ENCODE results near the gene TIMP2.
"Not testable (repeated sequence)": the region's sequence is repeated elsewhere in the genome, so short reads cannot be mapped to it uniquely, and the experiment has no call there.

Gene TIMP2

GRCh38 chr17:78965491-78965924, 40.3 kb upstream of the TIMP2 start:
- DNase-seq (ENCODE audit: insufficient read length) (no peak), FAIRE-seq (no peak)
- TF ChIP-seq POLR2AphosphoS5 (IDR thresholded peaks at IDR 0.05; ENCODE audit: low read depth, low read length) (no peak), POLR2A (IDR thresholded peaks at IDR 0.05; ENCODE audit: low read depth, low read length) (no peak), TAF1 (IDR thresholded peaks at IDR 0.05; ENCODE audit: borderline replicate concordance, low read depth, low read length) (no peak)

GRCh38 chr17:78963378-78963777, 38.2 kb upstream of the TIMP2 start:
- TF ChIP-seq POLR2A (IDR thresholded peaks at IDR 0.05; ENCODE audit: low read depth, low read length) = no peak
- no peak for TF ChIP-seq POLR2AphosphoS5 (IDR thresholded peaks at IDR 0.05; ENCODE audit: low read depth, low read length)
- FAIRE-seq = no peak

GRCh38 chr17:78962984-78963348, 37.8 kb upstream of the TIMP2 start:
- DNase-seq (ENCODE audit: insufficient read length); FAIRE-seq: not testable (repeated sequence)

More at GRCh38 chr17:78963378-78963777, 38.2 kb upstream of the TIMP2 start:
- no peak for DNase-seq (ENCODE audit: insufficient read length)

GRCh38 chr17:78962345-78962983, 37.3 kb upstream of the TIMP2 start:
- no peak for DNase-seq (ENCODE audit: insufficient read length)
- TF ChIP-seq POLR2AphosphoS5 (IDR thresholded peaks at IDR 0.05; ENCODE audit: low read depth, low read length) (no peak), TAF1 (IDR thresholded peaks at IDR 0.05; ENCODE audit: borderline replicate concordance, low read depth, low read length) (no peak), POLR2A (IDR thresholded peaks at IDR 0.05; ENCODE audit: low read depth, low read length) (no peak)
- FAIRE-seq = no peak

- no peak for DNase-seq (ENCODE audit: insufficient read length)
- no peak for FAIRE-seq
- no peak for TF ChIP-seq TAF1 (IDR thresholded peaks at IDR 0.05; ENCODE audit: borderline replicate concordance, low read depth, low read length)
- TF ChIP-seq POLR2A (IDR thresholded peaks at IDR 0.05; ENCODE audit: low read depth, low read length) = no peak
- TF ChIP-seq POLR2AphosphoS5 (IDR thresholded peaks at IDR 0.05; ENCODE audit: low read depth, low read length) = no peak
Observed at GRCh38 chr17:78961571-78961970, 36.4 kb upstream of the TIMP2 start.

- DNase-seq (ENCODE audit: insufficient read length) = no peak
- FAIRE-seq = no peak
- TF ChIP-seq POLR2A (IDR thresholded peaks at IDR 0.05; ENCODE audit: low read depth, low read length) (no peak), POLR2AphosphoS5 (IDR thresholded peaks at IDR 0.05; ENCODE audit: low read depth, low read length) (no peak), TAF1 (IDR thresholded peaks at IDR 0.05; ENCODE audit: borderline replicate concordance, low read depth, low read length) (no peak)
Observed at GRCh38 chr17:78960928-78961327, 35.7 kb upstream of the TIMP2 start.

- FAIRE-seq = no peak
- TF ChIP-seq POLR2AphosphoS5 (IDR thresholded peaks at IDR 0.05; ENCODE audit: low read depth, low read length) (no peak), POLR2A (IDR thresholded peaks at IDR 0.05; ENCODE audit: low read depth, low read length) (no peak), TAF1 (IDR thresholded peaks at IDR 0.05; ENCODE audit: borderline replicate concordance, low read depth, low read length) (no peak)
- no peak for DNase-seq (ENCODE audit: insufficient read length)
Observed at GRCh38 chr17:78959803-78960202, 34.6 kb upstream of the TIMP2 start.

- FAIRE-seq (no peak), DNase-seq (ENCODE audit: insufficient read length) (no peak)
- no peak for TF ChIP-seq POLR2AphosphoS5 (IDR thresholded peaks at IDR 0.05; ENCODE audit: low read depth, low read length)
- TF ChIP-seq POLR2A (IDR thresholded peaks at IDR 0.05; ENCODE audit: low read depth, low read length) = no peak
- no peak for TF ChIP-seq TAF1 (IDR thresholded peaks at IDR 0.05; ENCODE audit: borderline replicate concordance, low read depth, low read length)
Observed at GRCh38 chr17:78958641-78959127, 33.5 kb upstream of the TIMP2 start.

GRCh38 chr17:78957128-78957527, 31.9 kb upstream of the TIMP2 start:
- FAIRE-seq (no peak), DNase-seq (ENCODE audit: insufficient read length) (no peak)
- TF ChIP-seq POLR2AphosphoS5 (IDR thresholded peaks at IDR 0.05; ENCODE audit: low read depth, low read length) (no peak), POLR2A (IDR thresholded peaks at IDR 0.05; ENCODE audit: low read depth, low read length) (no peak), TAF1 (IDR thresholded peaks at IDR 0.05; ENCODE audit: borderline replicate concordance, low read depth, low read length) (no peak)

GRCh38 chr17:78956254-78956653, 31.1 kb upstream of the TIMP2 start:
- FAIRE-seq = no peak
- DNase-seq (ENCODE audit: insufficient read length) = no peak
- TF ChIP-seq POLR2A (IDR thresholded peaks at IDR 0.05; ENCODE audit: low read depth, low read length) = no peak
- TF ChIP-seq TAF1 (IDR thresholded peaks at IDR 0.05; ENCODE audit: borderline replicate concordance, low read depth, low read length) = no peak
- TF ChIP-seq POLR2AphosphoS5 (IDR thresholded peaks at IDR 0.05; ENCODE audit: low read depth, low read length) = no peak

- no peak for TF ChIP-seq POLR2AphosphoS5 (IDR thresholded peaks at IDR 0.05; ENCODE audit: low read depth, low read length)
- no peak for TF ChIP-seq POLR2A (IDR thresholded peaks at IDR 0.05; ENCODE audit: low read depth, low read length)
- TF ChIP-seq TAF1 (IDR thresholded peaks at IDR 0.05; ENCODE audit: borderline replicate concordance, low read depth, low read length) = no peak
- no peak for DNase-seq (ENCODE audit: insufficient read length)
- no peak for FAIRE-seq
Observed at GRCh38 chr17:78954684-78955083, 29.5 kb upstream of the TIMP2 start.

GRCh38 chr17:78953356-78954350, 28.5 kb upstream of the TIMP2 start:
- DNase-seq (ENCODE audit: insufficient read length) (no peak), FAIRE-seq (no peak)
- no peak for TF ChIP-seq TAF1 (IDR thresholded peaks at IDR 0.05; ENCODE audit: borderline replicate concordance, low read depth, low read length)
- TF ChIP-seq POLR2AphosphoS5 (IDR thresholded peaks at IDR 0.05; ENCODE audit: low read depth, low read length) = no peak
- no peak for TF ChIP-seq POLR2A (IDR thresholded peaks at IDR 0.05; ENCODE audit: low read depth, low read length)
